ENCODE measurements around the gene INSYN2B.

The INSYN2B gene

GRCh38 chr5:169993485-169993790 is 13.1 kb upstream of the INSYN2B start:
- no peak for DNase-seq (ENCODE audit: low read depth in 1 of 2, low spot score in 1 of 2)
- no peak for TF ChIP-seq POLR2AphosphoS5 (IDR thresholded peaks at IDR 0.05; ENCODE audit: low read depth)
- TF ChIP-seq GABPA (IDR thresholded peaks at IDR 0.05; ENCODE audit: low read depth) = no peak
- no peak for TF ChIP-seq REST (IDR thresholded peaks at IDR 0.05; ENCODE audit: insufficient replicate concordance, low read depth)
- TF ChIP-seq SPI1 (IDR thresholded peaks at IDR 0.05; ENCODE audit: borderline replicate concordance, low read depth) = no peak
- TF ChIP-seq, protein P1, sequence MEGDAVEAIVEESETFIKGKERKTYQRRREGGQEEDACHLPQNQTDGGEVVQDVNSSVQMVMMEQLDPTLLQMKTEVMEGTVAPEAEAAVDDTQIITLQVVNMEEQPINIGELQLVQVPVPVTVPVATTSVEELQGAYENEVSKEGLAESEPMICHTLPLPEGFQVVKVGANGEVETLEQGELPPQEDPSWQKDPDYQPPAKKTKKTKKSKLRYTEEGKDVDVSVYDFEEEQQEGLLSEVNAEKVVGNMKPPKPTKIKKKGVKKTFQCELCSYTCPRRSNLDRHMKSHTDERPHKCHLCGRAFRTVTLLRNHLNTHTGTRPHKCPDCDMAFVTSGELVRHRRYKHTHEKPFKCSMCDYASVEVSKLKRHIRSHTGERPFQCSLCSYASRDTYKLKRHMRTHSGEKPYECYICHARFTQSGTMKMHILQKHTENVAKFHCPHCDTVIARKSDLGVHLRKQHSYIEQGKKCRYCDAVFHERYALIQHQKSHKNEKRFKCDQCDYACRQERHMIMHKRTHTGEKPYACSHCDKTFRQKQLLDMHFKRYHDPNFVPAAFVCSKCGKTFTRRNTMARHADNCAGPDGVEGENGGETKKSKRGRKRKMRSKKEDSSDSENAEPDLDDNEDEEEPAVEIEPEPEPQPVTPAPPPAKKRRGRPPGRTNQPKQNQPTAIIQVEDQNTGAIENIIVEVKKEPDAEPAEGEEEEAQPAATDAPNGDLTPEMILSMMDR (IDR thresholded peaks at IDR 0.05; ENCODE audit: insufficient read depth, low read length) = no peak
- H3K4me3 ChIP-seq (replicated peaks; ENCODE audit: insufficient read depth, low read length) = no peak overlapping the region

DNA sequence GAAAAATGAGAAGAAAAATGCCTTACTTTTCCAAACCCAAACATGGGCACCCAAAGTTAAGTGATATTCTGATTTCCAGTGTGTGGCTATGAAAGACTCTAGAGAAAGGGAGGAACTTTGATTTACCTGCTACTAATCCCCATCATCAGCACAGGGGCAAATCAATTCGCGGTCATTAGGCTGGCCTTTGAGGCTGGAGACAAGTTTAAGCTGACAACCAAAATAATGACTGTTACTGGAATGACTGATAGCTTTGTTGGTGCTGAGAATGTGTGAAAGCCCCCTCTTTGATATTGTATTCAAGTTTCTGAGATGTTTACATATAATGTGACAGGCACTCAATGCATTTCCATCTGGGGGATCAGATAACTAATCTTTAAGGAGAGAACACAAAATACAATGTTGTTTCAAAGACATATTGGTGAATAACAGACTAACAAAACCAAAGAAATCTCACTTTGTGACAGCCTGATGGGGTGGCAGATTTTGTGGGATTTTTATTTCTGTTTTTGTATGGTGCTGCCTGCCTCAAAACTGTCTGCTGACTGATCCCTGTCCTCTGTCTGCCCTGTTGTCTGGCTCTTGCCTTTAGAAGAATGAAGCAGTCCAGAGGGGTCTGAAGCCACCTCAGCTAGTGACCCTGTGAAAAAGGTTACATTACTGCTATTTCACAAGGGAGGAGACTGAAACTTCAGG is 12.6 kb upstream of the INSYN2B start:
- TF ChIP-seq, protein P1 (IDR thresholded peaks at IDR 0.05; ENCODE audit: insufficient read depth, low read length) = no peak
- TF ChIP-seq REST (IDR thresholded peaks at IDR 0.05; ENCODE audit: insufficient replicate concordance, low read depth) (no peak), SPI1 (IDR thresholded peaks at IDR 0.05; ENCODE audit: borderline replicate concordance, low read depth) (no peak), GABPA (IDR thresholded peaks at IDR 0.05; ENCODE audit: low read depth) (no peak), POLR2AphosphoS5 (IDR thresholded peaks at IDR 0.05; ENCODE audit: low read depth) (no peak)

More at GRCh38 chr5:169993485-169993790, 13.1 kb upstream of the INSYN2B start:
- H3K27ac ChIP-seq (replicated peaks) = no peak overlapping the region
- H3K27me3 ChIP-seq (ENCODE audit: insufficient read depth, poor library complexity, severe bottlenecking) = no peaks in the 10 kb centered on the region

DNA sequence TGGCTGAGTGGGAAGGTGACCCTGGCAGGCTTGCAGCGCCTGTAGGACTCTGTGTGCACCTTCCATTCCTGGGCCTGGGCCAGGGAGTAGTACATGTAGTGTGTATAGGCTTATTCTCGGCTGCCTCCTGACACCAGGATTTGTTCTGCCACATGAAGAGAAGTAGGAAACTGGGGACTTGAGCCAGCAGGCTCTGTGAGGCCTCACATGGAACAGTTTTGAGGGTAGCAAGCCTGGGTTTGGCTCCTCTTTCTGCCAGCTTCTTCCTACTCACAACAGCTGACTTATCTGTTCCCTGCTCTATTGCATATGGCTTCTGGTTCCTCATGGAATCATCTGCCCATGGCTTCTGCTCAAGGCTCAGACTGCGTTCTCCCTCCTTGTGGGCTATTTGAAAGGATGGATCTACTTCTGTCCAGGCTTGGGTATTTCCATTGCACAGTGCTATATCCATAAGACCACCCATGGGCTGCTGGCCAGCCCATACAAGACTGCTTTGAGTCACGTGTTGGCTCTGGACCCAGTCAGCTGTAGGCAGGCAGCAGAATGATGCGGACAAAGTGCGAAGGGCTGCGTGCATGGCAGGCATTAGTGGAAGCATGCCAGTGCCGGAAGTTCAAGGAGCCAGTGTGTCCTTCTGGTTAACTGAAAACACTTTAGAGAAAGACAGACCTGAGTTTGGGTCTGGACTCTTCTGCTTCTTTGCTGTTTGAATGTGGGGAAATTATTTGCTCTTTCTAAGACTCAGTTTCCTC is 11.0 kb upstream of the INSYN2B start:
- DNase-seq (ENCODE audit: low read depth in 1 of 2, low spot score in 1 of 2) = no peak
- Histone ChIP-seq H3K27me3 (ENCODE audit: insufficient read depth, poor library complexity, severe bottlenecking) (no peaks in the 10 kb centered on the region), H3K4me3 (replicated peaks; ENCODE audit: insufficient read depth, low read length) (no peak overlapping the region), H3K27ac (replicated peaks) (no peak overlapping the region)
- TF ChIP-seq, protein P1 (IDR thresholded peaks at IDR 0.05; ENCODE audit: insufficient read depth, low read length) = no peak
- TF ChIP-seq POLR2AphosphoS5 (IDR thresholded peaks at IDR 0.05; ENCODE audit: low read depth) (no peak), SPI1 (IDR thresholded peaks at IDR 0.05; ENCODE audit: borderline replicate concordance, low read depth) (no peak), REST (IDR thresholded peaks at IDR 0.05; ENCODE audit: insufficient replicate concordance, low read depth) (no peak), GABPA (IDR thresholded peaks at IDR 0.05; ENCODE audit: low read depth) (no peak)

More for the DNA sequence above, 12.6 kb upstream of the INSYN2B start:
- DNase-seq (ENCODE audit: low read depth in 1 of 2, low spot score in 1 of 2) = no peak
- Histone ChIP-seq H3K27me3 (ENCODE audit: insufficient read depth, poor library complexity, severe bottlenecking) (no peaks in the 10 kb centered on the region), H3K4me3 (replicated peaks; ENCODE audit: insufficient read depth, low read length) (no peak overlapping the region), H3K27ac (replicated peaks) (no peak overlapping the region)

All from HL-60 (cell line).